ENCODE measurements around the gene SSUH2. TPM values are rescaled to one million over a fixed set of nuclear protein-coding genes. Genes with fewer than 3 reads are reported as not detected.

Gene SSUH2
- total RNA-seq (2016; rRNA removed; fragmentation: Illumina TruSeq; extraction: Trizol) (36.2 and 38.1 TPM in 2 replicates), polyA plus RNA-seq (2011; rRNA removed) (125 and 136 TPM in 2 replicates), polyA minus RNA-seq (2011; rRNA and poly(A)+ RNA removed; ENCODE audit: low replicate concordance) (2.2 and 130 TPM in 2 replicates), Bru-seq, nascent RNA (percentile 87 among the genes with signal in this experiment), BruChase-seq, experiment 1, labeled RNA remaining after a 6-hour chase (percentile 84 among the genes with signal in this experiment), BruChase-seq, experiment 2, labeled RNA remaining after a 2-hour chase (percentile 89 among the genes with signal in this experiment)
- 18.7 and 20.4 TPM in 2 replicates for total RNA-seq (2016; cell fraction: cytosol; rRNA removed; fragmentation: Illumina TruSeq; extraction: Trizol; ENCODE audit: low read depth)
- total RNA-seq (2016; cell fraction: insoluble cytoplasmic fraction; rRNA removed; fragmentation: Illumina TruSeq; extraction: Trizol) = 34.9 and 39.3 TPM in 2 replicates
- total RNA-seq (2016; cell fraction: membrane; rRNA removed; fragmentation: Illumina TruSeq; extraction: Trizol) = 36.1 and 39.1 TPM in 2 replicates
- total RNA-seq (2016; cell fraction: nucleus; rRNA removed; fragmentation: Illumina TruSeq; extraction: Trizol) = 27.0 and 32.8 TPM in 2 replicates
- 88.0 and 109 TPM in 2 replicates for polyA plus RNA-seq (2011; cell fraction: cytosol; rRNA removed)
- polyA plus RNA-seq (2011; cell fraction: nucleus; rRNA removed) = 335 and 419 TPM in 2 replicates
- polyA plus RNA-seq (2012) = 46.9 and 59.9 TPM in 2 replicates
- 25.2 and 30.9 TPM in 2 replicates for polyA plus RNA-seq (2016; cell fraction: cytosol; fragmentation: Illumina TruSeq; extraction: Trizol; ENCODE audit: low read depth)
- 49.3 and 54.5 TPM in 2 replicates for polyA plus RNA-seq (2016; cell fraction: insoluble cytoplasmic fraction; fragmentation: Illumina TruSeq; extraction: Trizol; ENCODE audit: low read depth)
- 43.5 and 51.8 TPM in 2 replicates for polyA plus RNA-seq (2016; cell fraction: membrane; fragmentation: Illumina TruSeq; extraction: Trizol; ENCODE audit: low read depth)
- polyA plus RNA-seq (2016; cell fraction: nucleus; fragmentation: Illumina TruSeq; extraction: Trizol; ENCODE audit: insufficient read depth, low read depth) = 77.3 and 79.0 TPM in 2 replicates
- polyA minus RNA-seq (2011; cell fraction: cytosol; rRNA and poly(A)+ RNA removed) = 39.6 and 44.4 TPM in 2 replicates
- 64.2 and 69.1 TPM in 2 replicates for polyA minus RNA-seq (2011; cell fraction: nucleus; rRNA and poly(A)+ RNA removed)
- long read RNA-seq, experiment 1, transcript SSUH2-205 (12 exons, 1,634 nt) = minor isoform, 9 of 86 reads
- long read RNA-seq, experiment 1, transcript SSUH2-202 (12 exons, 1,799 nt) = major isoform, 28 of 86 reads
- long read RNA-seq, experiment 1, partial matches to known transcripts = 4 of 86 reads
- long read RNA-seq, experiment 1, other reads (novel, unspliced or antisense) = 45 of 86 reads
- long read RNA-seq, experiment 2, transcript SSUH2-202 (12 exons, 1,799 nt) = major isoform, 14 of 89 reads
- long read RNA-seq, experiment 2, transcript SSUH2-205 (12 exons, 1,634 nt) = minor isoform, 7 of 89 reads
- long read RNA-seq, experiment 2, partial matches to known transcripts = 20 of 89 reads
- long read RNA-seq, experiment 2, other reads (novel, unspliced or antisense) = 48 of 89 reads

GRCh38 chr3:8644748-8645390 lies at the start of gene SSUH2:
SSUH2 (minus strand) TSS chr3:8644798; CDS start chr3:8644758, 40 bp downstream.
- no peak for TF ChIP-seq TSC22D2 (CRISPR knock-in tag; IDR thresholded peaks at IDR 0.05; ENCODE audit: borderline replicate concordance)
- TF ChIP-seq ZNF687 (CRISPR knock-in tag; IDR thresholded peaks at IDR 0.05) = 0 out of 2 replicates have a peak, but pooled peaks have one; percentile 9
- no peak for TF ChIP-seq ZNF382 (CRISPR knock-in tag; IDR thresholded peaks at IDR 0.05; ENCODE audit: borderline replicate concordance)
- FAIRE-seq (no peak), ATAC-seq (no peak), DNase-seq (ENCODE audit: low spot score) (no peak)
- in situ Hi-C loops (cut with HindIII; ENCODE audit: extremely low pct_ligation_motif_present, low pct_unique_long_range_greater_than_20kb) = no loop called here
- no peaks in the 10 kb centered on the region for H4K20me1 ChIP-seq (ENCODE audit: insufficient read depth, low read length)
- peaks cover 90% of the 10 kb centered on the region for H3K4me1 ChIP-seq (ENCODE audit: insufficient read depth, low read length)
- H3K27ac ChIP-seq (ENCODE audit: extremely low read length, insufficient read depth, low read length) = no peak within 1 kb of the TSS
- H3K27me3 ChIP-seq (ENCODE audit: control insufficient read depth in 1 of 2, insufficient read depth in 2 of 2, low read length in 2 of 2) = no peaks in the 10 kb centered on the region
- POLR2A ChIA-PET = no interaction called here
- intact Hi-C loops (cut with micrococcal nuclease; ENCODE audit: unreplicated experiment) = no loop called here
- H3K36me3 ChIP-seq (replicated peaks in 1 of 2; ENCODE audit: control insufficient read depth in 1 of 2, insufficient read depth in 2 of 2, low read length in 2 of 2) = peaks cover 7 to 32% of the 10 kb centered on the region in 2 experiments
- no peak within 1 kb of the TSS for H3K4me2 ChIP-seq (ENCODE audit: low read depth, low read length)
- no peak within 1 kb of the TSS for H2AFZ ChIP-seq (ENCODE audit: low read length)
- BruUV-seq (replicated peaks) = no TSS peak
- H3K9me3 ChIP-seq (ENCODE audit: low read length) = no peaks in the 10 kb centered on the region
- no peak within 1 kb of the TSS for H3K4me3 ChIP-seq (replicated peaks in 1 of 3; ENCODE audit: insufficient read depth in 1 of 3, low read depth in 2 of 3, low read length in 3 of 3)
- 92% methylated on average over 8 of the region's 8 CpGs for WGBS (ENCODE audit: low lambda C conversion rate)
- CTCF ChIA-PET (ENCODE audit: low intra/inter-chr PET ratio, low total read pairs) = no interaction called here
- H3K9ac ChIP-seq (ENCODE audit: insufficient read depth, low read depth, low read length) = no peak within 1 kb of the TSS
- H3K79me2 ChIP-seq (ENCODE audit: insufficient read depth, low read length) = peaks cover 89% of the 10 kb centered on the region

All from HepG2 (cell line).